Astrocyte (in vitro differentiated cells and primary cell): Measurements from ENCODE around the gene CASP14. TPM values are rescaled to one million over a fixed set of nuclear protein-coding genes. Genes with fewer than 3 reads are reported as not detected.

ENCODE experiments used
- DNase-seq: peaks from one replicate; pipeline ENCODE4 v3.0.0-alpha.2; 2010; ENCODE audit warnings: low read depth
- FAIRE-seq: peaks from 2 replicates; lab custom pipeline; 2011; peaks lifted over from hg19 to GRCh38; lab: Jason Lieb, UNC
- H2AFZ ChIP-seq: 2 replicates; pipeline ENCODE4 v1.6.0; 2012; ENCODE audit warnings: low read depth, low read length, inconsistent platforms
- H3K27ac ChIP-seq: 2 replicates; pipeline ENCODE4 v1.5.1; 2011; ENCODE audit warnings: low read depth, low read length, inconsistent platforms
- H3K27me3 ChIP-seq: 2 replicates; pipeline ENCODE4 v1.6.0; 2011; ENCODE audit warnings: low read length, inconsistent platforms; ENCODE audit not compliant: insufficient read depth
- H3K36me3 ChIP-seq: 2 replicates; pipeline ENCODE4 v1.5.1; 2011; ENCODE audit warnings: low read length, inconsistent platforms; ENCODE audit not compliant: insufficient read depth
- H3K4me1 ChIP-seq: 2 replicates; pipeline ENCODE4 v1.5.1; 2011; ENCODE audit warnings: low read length, inconsistent platforms; ENCODE audit not compliant: insufficient read depth
- H3K4me2 ChIP-seq: 2 replicates; pipeline ENCODE4 v1.6.0; 2012; ENCODE audit warnings: low read length, inconsistent platforms
- H3K4me3 ChIP-seq: 2 replicates; pipeline ENCODE4 v1.5.1; 2011; ENCODE audit warnings: low read depth, mild to moderate bottlenecking, low read length, inconsistent platforms; ENCODE audit not compliant: insufficient read depth
- H3K79me2 ChIP-seq: 2 replicates; pipeline ENCODE4 v1.6.0; 2012; ENCODE audit warnings: mild to moderate bottlenecking, low read length, inconsistent platforms; ENCODE audit not compliant: insufficient read depth
- H3K9ac ChIP-seq: 2 replicates; pipeline ENCODE4 v1.6.0; 2012; ENCODE audit warnings: mild to moderate bottlenecking, low read length, inconsistent platforms
- H3K9me3 ChIP-seq: 2 replicates; pipeline ENCODE4 v1.5.1; 2012; ENCODE audit warnings: low read depth, mild to moderate bottlenecking, low read length, inconsistent platforms; ENCODE audit not compliant: insufficient read depth
- H4K20me1 ChIP-seq: 2 replicates; pipeline ENCODE4 v1.6.0; 2012; ENCODE audit warnings: low read length, inconsistent platforms; ENCODE audit not compliant: insufficient read depth
- H3K27ac Mint-ChIP-seq: one replicate; pipeline ENCODE4 v1.8.0; 2021; ENCODE audit warnings: mild to moderate bottlenecking, mixed read lengths; ENCODE audit not compliant: unreplicated experiment
- H3K27me3 Mint-ChIP-seq: one replicate; pipeline ENCODE4 v1.8.0; 2021; ENCODE audit warnings: low read depth, mixed read lengths; ENCODE audit not compliant: unreplicated experiment
- H3K36me3 Mint-ChIP-seq: one replicate; pipeline ENCODE4 v1.8.0; 2021; ENCODE audit warnings: low read depth, mixed read lengths; ENCODE audit not compliant: unreplicated experiment
- H3K4me1 Mint-ChIP-seq: one replicate; pipeline ENCODE4 v1.8.0; 2021; ENCODE audit warnings: low read depth, mixed read lengths; ENCODE audit not compliant: unreplicated experiment
- H3K4me3 Mint-ChIP-seq: one replicate; pipeline ENCODE4 v1.8.0; 2021; ENCODE audit warnings: mild to moderate bottlenecking, moderate library complexity, mixed read lengths; ENCODE audit not compliant: unreplicated experiment
- H3K9me3 Mint-ChIP-seq: one replicate; pipeline ENCODE4 v1.8.0; 2021; ENCODE audit warnings: mild to moderate bottlenecking, mixed read lengths; ENCODE audit not compliant: unreplicated experiment
- CTCF ChIP-seq: IDR thresholded peaks from 2 replicates; pipeline ENCODE4 v1.5.1; 2011; ENCODE audit warnings: low read depth, mild to moderate bottlenecking, inconsistent platforms, low read length, moderate library complexity; ENCODE audit not compliant: insufficient read depth
- EZH2 ChIP-seq: IDR thresholded peaks from 2 replicates; pipeline ENCODE4 v1.6.1; 2012; ENCODE audit warnings: mild to moderate bottlenecking, low read length, inconsistent platforms; ENCODE audit not compliant: insufficient read depth
- total RNA-seq: library from RNA; stranded (reverse); gene quantifications from 2 replicates; pipeline ENCODE4 v1.2.1, GENCODE V29; 2021

Gene CASP14
- total RNA-seq, 1 donor from 2014 or later, result not detected

- no peaks in the 10 kb centered on the region for H3K9me3 ChIP-seq
- Mint-ChIP-seq H3K36me3 (no peaks in the 10 kb centered on the region), H3K27me3 (peaks cover 15% of the 10 kb centered on the region), H3K9me3 (no peaks in the 10 kb centered on the region), H3K4me3 (no peak overlapping the region), H3K27ac (no peak overlapping the region), H3K4me1 (no peaks in the 10 kb centered on the region)
- H3K36me3 ChIP-seq, result no peaks in the 10 kb centered on the region
- no peaks in the 10 kb centered on the region for H3K4me1 ChIP-seq
- H2AFZ ChIP-seq, result no peak overlapping the region
- H3K27ac ChIP-seq, result no peak overlapping the region
- no peak overlapping the region for H3K4me2 ChIP-seq
- H4K20me1 ChIP-seq, result no peaks in the 10 kb centered on the region
- H3K27me3 ChIP-seq, result no peaks in the 10 kb centered on the region
- DNase-seq (no peak), FAIRE-seq (no peak)
- no peak overlapping the region for H3K9ac ChIP-seq
- no peaks in the 10 kb centered on the region for H3K79me2 ChIP-seq
- TF ChIP-seq EZH2 (no peak), CTCF (no peak)
- no peak overlapping the region for H3K4me3 ChIP-seq
Observed at GRCh38 chr19:15042003-15042402, 7.3 kb upstream of the CASP14 start.

- H3K36me3 ChIP-seq, result no peaks in the 10 kb centered on the region
- peaks cover 10% of the 10 kb centered on the region for H3K27me3 Mint-ChIP-seq
- H2AFZ ChIP-seq, result no peak overlapping the region
- no peaks in the 10 kb centered on the region for H3K79me2 ChIP-seq
- no peaks in the 10 kb centered on the region for H3K4me1 ChIP-seq
- H3K36me3 Mint-ChIP-seq, result no peaks in the 10 kb centered on the region
- no peak overlapping the region for H3K9ac ChIP-seq
- no peaks in the 10 kb centered on the region for H4K20me1 ChIP-seq
- no peak overlapping the region for H3K4me3 ChIP-seq
- H3K4me1 Mint-ChIP-seq, result no peaks in the 10 kb centered on the region
- H3K9me3 Mint-ChIP-seq, result no peaks in the 10 kb centered on the region
- H3K4me3 Mint-ChIP-seq, result no peak overlapping the region
- DNase-seq (no peak), FAIRE-seq (no peak)
- H3K4me2 ChIP-seq, result no peak overlapping the region
- no peaks in the 10 kb centered on the region for H3K27me3 ChIP-seq
- H3K9me3 ChIP-seq, result no peaks in the 10 kb centered on the region
- TF ChIP-seq EZH2 (no peak), CTCF (no peak)
- H3K27ac ChIP-seq, result no peak overlapping the region
- H3K27ac Mint-ChIP-seq, result no peak overlapping the region
Observed at GRCh38 chr19:15042826-15043225, 6.5 kb upstream of the CASP14 start.

GRCh38 chr19:15045506-15045905 lies 3.8 kb upstream of the CASP14 start:
- Mint-ChIP-seq H3K27me3 (peaks cover 10% of the 10 kb centered on the region), H3K36me3 (no peaks in the 10 kb centered on the region), H3K27ac (no peak overlapping the region), H3K9me3 (peaks cover 2% of the 10 kb centered on the region), H3K4me3 (no peak overlapping the region), H3K4me1 (no peaks in the 10 kb centered on the region)
- no peaks in the 10 kb centered on the region for H3K4me1 ChIP-seq
- no peak overlapping the region for H3K27ac ChIP-seq
- DNase-seq, result no peak
- no peaks in the 10 kb centered on the region for H4K20me1 ChIP-seq
- H3K9me3 ChIP-seq, result no peaks in the 10 kb centered on the region
- no peak overlapping the region for H3K4me2 ChIP-seq
- no peaks in the 10 kb centered on the region for H3K27me3 ChIP-seq
- no peak for FAIRE-seq
- H2AFZ ChIP-seq, result no peak overlapping the region
- no peak for TF ChIP-seq CTCF
- TF ChIP-seq EZH2, result no peak
- H3K36me3 ChIP-seq, result no peaks in the 10 kb centered on the region
- no peak overlapping the region for H3K4me3 ChIP-seq
- no peak overlapping the region for H3K9ac ChIP-seq
- no peaks in the 10 kb centered on the region for H3K79me2 ChIP-seq
